GM18867 (cell line): ENCODE data around the gene SCUBE3.

Source experiments
- ATAC-seq: cut with Tn5 transposase; IDR thresholded peaks from one replicate; pipeline ENCODE4 v1.9.1; 2021; ENCODE audit warnings: mild to moderate bottlenecking, moderate library complexity; ENCODE audit not compliant: unreplicated experiment

SCUBE3 gene

DNA sequence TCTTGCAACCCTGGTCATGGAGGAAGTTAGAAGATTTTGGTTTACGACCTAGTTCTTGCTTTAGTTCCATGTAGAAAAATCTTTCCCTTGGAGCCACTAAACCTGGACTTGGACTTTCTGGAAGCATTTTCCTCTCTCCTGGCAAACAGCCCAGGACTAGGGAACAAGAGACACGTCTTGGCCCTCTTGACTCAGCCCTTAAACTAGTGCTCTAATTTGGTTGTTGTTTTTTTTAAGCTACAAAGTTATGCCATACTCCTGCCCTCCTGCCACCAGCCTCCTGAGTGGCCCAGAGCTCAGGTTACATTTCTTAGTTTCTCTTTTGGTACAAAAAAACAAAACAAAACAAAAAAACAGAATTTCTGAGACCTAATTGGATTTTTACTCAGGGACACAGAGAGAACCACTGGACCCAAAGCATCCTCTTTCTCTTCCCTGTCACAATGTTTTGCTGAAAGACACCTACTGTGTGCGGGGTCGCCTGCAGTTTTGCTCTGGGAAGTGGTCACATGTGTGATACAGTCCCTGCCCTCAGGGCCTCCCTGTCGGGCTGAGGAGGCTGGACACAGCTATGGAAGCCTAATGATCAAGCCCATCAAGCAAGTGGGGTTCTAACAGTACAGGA, 32.3 kb upstream of the SCUBE3 start:
- no peak for ATAC-seq

DNA sequence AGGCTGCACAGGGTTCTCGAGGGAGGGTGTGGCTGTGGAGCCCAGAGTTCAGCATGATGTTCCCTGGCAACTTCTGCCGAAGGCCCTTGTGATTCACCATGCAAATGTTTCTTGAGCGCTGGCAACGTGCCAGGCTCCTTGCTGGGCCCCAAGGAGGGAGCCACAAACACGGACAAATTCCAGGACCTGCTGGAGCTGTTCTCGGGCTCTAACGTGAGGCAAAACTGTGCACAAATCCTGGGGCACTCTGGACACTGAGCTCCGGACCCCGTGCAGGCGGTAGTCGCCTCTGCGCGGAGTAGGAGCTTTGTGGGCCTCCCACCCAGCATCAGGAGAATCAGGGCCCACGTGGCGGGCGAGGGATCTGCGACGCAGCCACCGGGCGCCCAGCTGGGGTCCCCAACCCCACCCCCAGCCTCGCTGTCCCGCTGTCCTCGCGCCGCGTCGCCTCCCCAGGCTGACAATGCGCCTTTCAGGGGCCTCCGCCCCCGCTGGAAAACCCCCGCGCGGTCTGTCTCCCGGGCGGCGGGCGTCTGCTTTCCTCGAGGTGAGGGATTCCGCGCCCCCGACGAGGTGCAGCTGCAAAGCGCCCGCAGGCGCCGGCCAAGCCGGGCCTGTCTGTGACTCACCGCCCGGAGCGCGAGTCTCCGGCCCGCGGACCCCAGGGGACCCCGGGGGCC, 31.7 kb upstream of the SCUBE3 start:
- ATAC-seq, result no peak

DNA sequence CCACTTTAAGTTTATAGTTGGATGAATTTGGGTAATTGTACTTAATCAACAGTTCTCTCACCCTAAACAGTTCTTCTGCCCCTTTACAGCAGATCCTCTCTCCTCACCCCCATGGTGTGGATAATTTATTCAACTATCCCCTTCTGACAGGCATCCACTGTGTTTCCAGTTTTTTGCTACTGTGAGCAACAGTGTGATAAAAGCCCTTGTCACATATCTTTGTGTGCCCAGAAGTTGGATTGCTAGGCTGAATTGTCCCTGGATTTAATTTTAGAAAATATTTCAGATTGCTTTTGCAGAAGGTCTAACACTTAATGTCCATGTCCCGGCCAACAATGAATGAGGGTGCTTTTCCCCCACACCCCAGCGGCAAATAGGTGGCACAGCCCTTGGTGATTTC, 30.5 kb upstream of the SCUBE3 start:
- ATAC-seq, result no peak

DNA sequence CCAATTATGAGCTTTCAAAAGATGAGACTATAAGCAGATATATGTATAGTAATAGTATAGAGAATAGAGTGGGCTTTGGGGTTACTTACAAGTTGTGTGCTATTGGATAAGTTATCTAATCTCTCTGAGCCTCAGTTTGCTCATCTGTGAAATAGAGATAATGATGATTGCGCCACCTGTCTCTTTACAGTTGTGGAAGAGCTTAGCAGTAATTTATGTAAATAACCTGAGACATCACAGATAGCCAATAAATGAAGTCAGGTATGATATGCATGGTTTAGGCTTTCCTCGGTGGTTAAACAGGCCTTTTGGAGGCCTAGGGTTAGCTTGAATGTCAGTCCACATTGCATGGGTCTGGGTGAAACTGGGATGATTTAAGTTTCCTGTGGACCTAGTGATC, 29.8 kb upstream of the SCUBE3 start:
- no peak for ATAC-seq

DNA sequence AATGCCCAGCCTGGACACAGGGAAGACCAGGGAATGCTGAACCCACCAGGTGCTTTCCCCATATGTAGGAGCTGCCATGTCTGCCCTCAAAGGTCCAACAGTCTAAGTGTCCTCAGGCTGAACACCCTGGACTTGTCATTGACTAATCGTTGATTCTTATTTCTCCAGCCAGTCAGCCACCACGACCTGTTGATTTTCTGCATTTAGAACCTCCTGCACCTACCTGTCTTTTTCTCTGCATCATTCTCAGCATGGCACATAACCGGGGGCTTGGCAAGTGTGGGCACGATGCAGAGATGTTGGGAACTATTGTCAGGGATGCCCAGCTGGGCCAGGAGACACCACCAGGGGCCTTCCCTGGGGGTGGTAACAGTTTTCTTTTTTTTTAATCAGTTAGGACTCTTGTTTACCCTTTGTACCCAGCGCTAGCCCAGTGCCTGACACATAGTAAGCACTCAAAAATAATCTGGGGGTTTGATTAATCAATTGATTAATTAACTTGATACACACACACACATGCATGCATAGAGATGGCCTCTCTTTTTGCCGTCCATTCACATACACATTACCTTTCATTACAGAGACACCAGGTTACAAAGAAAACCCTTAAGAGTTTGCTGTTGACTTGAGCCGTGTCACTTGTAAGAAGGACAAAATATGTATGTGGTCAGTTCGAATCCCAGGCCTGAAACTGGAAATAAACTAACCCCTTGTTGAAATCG, 29.0 kb upstream of the SCUBE3 start:
- ATAC-seq, result no peak

DNA sequence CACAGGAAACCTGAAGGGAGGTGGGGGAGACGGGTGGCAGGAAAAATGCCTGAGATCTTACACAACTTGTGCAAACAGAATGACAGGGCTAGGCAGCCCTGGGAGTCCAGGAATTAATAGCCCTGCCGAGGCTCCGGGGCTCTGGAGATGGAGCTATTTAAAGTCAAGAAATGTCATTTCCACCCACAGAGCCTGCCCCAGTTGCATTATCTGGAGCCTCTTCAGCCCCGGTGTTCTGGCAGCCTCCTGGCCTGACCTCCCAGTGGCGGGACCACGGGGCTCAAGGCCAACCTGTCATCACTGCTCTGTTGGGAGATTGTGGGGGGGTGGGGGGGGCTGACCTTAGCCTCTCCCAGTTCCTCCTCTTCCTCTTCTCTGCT, 28.5 kb upstream of the SCUBE3 start:
- ATAC-seq, result no peak

DNA sequence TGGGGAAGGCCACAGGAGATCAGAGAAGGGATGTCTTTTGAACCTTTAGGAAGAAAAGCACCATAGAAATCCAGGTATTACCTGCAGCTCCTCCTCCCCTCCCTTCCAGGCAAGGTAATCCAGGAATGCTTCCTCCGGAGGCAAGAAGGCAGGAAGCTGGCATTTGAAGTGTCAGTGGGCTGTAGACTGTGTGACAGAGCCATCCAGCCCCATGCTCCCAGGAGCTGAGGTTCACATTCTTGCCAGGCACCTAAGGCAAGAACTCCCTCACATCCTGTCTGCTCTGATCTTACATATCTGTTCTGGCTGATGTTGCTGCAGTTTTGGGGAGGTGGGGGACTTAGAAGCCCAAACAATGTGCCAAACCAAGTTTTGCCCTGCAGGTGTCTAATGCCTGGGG, 27.8 kb upstream of the SCUBE3 start:
- no peak for ATAC-seq

DNA sequence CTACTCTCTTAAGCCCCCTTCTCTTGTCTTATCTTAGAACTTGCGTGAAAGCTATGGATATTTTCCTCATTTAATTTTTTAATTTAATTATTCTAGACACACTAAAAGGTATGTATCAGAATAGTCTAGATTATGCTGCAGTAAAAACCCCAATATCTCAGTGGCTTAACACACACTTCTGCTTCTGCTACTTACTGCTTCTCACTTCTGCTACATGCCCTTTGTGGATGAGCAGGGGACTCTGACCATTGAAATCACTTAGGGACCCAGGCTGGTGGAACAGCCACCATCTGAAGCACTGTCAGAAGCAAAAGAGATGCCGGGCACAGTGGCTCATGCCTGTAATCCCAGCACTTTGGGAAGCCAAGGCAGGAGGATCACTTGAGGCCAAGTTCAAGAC, 27.2 kb upstream of the SCUBE3 start:
- no peak for ATAC-seq

DNA sequence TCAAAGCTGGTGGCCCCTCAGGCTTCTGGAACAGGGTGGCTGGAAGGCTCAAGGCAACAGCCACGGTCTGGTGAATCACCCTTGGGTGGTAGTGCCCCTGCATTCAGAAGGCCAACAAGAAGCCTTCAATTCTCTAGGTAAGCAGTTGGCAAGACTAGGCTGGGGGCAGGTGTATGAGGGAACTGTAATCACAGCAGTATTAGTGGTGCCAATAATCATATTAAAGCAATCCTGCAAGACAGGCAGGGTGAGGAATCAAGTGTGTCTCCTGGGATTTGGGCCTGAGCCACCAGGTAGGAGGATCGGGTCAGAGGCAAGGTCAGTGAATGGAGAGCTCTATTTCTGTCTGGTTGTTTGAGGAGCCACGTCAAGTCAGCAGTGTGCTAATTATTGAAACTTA, 24.9 kb upstream of the SCUBE3 start:
- no peak for ATAC-seq

DNA sequence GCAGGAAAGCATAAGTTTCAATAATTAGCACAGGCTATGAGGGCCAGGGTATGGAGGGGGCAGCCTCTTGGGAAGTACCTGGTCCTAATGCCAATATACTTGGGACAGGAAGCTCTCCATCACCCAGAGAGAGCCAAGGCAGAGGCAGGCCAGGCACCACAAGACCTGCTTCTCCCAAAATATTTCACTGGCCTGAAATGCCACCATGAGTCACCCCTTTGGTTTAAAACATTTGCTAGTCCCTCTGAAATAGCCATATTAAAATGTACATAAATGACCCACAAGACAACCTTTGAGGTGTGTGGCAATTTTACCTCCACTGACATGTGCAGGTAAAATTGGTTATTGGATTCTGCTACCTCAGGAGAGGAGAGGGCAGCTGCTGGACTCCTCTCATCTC, 23.4 kb upstream of the SCUBE3 start:
- no peak for ATAC-seq

DNA sequence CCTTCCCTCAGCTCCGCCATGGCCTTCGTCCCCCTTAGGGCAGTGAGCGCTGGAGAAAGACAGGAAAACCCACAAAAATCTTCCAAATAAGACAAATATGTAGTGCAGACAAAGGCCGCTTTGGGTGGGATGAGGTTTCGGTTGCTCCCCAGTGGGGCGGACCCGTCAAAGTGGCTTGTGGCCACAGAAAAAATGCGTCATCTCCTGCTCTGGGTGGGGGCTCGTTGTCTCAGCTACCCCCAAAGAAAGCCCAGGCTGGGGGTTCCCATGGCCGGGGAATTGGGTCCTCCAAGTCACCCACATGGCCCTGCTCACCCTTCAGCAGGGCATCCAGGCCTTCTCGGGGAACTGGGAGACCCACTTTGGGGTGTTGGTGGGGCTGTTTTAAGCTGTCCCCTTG, 21.9 kb upstream of the SCUBE3 start:
- ATAC-seq, result no peak

DNA sequence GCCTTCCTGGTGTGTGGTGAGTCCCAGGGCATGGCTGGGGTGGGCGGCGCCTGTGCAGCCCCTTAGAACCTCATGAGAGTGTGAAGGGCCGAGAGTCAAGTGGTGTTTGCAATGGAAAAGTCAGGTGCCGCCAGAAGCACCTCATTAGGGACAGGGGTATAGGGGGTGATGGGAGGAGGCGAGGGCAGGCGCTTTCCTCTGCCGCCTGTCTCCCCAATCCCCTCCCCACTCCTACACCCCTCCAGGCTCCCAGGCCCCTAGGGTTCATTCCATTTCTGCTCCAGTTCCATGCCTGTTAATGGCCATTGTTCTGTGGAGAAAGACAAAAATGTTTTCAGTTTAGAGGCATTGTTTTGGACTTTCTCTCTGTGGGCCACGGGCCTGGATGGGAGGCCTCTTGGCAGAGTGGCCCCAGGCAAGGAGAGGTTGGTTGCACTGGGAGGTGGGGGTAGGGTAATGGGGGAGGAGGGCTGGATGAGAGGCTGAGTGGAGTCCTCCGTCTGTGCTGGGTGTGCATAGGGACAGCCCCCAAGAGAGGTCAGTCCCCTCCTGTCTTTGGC, 21.4 kb upstream of the SCUBE3 start:
- ATAC-seq, result no peak

DNA sequence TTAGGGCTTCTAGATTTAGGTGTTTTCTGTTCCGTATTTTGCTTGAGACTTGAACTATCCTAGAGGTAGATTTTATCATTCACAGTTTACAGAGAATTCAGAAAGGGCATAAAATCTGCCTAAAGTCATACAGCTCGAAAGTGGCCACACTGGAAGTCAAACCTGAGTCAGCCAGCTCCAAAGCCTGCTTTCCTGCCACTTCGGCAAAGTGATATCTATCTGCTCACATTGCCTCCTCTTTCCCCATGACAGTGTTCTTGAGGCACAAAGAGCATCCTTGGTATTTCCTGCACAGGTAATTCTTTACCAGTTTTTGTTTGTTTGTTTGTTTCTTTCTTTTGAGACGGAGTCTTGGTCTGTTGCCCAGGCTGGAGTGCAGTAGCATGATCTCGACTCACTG, 19.4 kb upstream of the SCUBE3 start:
- ATAC-seq, result no peak

DNA sequence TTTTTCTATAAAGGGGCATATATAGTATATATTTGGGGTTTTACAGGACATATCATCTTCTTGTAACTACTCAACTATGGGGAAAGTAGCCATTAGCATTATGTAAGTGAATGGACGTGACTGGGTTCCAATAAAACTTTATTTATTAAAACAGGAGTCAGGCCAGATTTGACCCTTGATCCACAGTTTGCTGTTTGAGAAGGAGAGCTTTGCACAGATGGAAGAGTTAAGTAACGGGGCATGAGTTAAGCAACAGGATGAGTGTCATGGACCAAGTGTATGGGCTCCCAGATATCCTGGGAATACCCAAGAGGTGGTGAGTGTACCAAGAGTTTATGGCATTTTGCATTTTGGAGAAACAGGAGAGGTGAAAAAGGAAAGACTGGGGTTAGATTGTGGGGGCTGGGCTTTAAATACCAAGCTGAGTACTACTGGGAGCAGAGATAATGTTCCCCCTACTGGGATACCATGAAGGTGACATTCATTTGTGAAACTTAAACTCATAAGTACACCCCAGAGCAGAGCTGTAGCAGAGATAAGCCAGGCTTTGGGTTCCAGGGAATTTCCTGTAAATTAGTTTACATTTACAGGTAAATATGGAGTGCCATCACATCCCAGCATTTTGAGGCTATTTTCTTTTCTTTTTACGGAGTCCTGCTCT, 18.5 kb upstream of the SCUBE3 start:
- ATAC-seq, result no peak

DNA sequence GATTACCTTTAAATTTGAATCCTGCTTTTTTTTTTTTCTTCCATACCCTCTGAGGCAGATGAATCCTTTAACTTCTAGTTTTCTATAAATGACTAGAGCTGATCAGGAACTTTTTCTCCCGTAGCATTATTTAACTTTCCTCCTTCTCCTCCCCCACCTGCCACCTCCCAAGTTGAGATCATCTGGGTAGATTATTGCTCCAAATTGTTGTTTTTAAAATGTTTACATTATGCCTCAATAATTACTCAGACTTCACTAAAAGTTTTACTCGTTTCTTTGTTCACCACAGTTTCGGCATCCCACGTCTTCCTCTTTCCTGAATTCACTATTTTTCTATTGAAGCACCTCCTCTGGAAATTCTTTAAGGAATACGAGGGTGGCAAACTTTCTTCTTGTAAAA, 16.6 kb upstream of the SCUBE3 start:
- no peak for ATAC-seq

DNA sequence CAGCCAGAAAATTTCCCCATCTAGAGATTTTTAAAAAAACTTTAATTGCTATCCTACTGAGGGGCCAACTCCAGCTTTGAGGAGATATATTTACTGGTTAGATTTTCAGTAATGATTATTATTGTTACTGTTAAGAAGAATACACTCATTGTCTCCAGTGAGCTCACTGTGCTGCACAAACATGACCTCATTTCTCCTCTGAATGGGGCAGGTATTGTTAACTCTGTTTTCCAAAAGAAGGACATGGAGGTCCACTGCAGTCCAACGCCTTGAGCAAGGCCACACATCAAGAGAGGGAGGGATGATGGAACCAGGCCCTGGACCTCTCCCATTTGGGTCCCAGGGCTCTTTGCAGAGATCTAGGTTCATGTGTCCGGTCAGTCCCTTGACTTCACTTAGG, 13.9 kb upstream of the SCUBE3 start:
- ATAC-seq, result no peak

DNA sequence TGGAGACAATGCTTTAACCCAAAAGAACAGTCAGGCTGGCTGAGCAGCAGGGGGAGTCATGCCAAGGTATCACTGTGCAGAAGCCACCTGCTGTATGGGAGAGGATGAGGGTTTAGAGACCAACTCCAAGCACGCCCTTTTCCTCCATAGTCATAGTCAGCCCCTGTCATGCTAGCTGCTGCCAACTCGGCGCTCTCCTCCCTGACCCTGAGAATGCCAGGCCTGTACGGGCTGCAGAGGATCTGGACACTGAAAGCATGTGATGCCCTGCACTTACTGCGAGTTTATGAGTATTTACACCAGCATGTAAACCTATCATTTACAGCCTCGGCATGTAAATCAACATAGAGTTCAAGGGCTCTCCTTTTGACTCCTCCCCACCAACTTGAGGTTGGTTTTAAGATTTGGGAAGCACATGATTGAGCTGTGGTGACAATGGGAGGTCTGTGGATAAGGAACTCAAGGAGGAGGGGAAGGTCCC, 11.7 kb upstream of the SCUBE3 start:
- ATAC-seq, result no peak

DNA sequence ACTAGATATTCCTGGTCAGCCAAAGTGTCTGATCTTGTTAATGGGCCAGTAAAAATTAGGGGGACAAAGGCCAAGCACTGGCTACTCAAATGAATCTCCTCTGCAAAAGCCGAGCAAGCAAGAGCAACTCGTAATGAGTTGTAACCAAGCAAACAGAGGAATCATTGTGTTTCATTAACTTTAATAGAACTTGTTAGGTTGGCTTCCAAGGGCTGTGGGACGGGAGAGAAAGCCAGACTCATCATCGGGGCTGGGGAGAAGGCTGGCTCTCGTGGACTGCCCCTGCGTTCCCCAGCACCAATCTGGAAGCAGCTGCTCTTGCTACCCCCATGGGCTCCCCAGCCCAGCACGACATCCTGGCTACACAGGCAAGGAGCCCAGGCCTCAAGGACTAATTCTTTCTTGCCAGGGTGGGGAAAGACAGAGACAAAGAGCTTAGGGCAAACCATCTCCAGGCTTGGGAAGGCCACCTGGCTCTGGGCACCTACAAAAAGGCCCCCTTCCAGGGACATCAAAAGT, 10.5 kb upstream of the SCUBE3 start:
- ATAC-seq, result no peak

DNA sequence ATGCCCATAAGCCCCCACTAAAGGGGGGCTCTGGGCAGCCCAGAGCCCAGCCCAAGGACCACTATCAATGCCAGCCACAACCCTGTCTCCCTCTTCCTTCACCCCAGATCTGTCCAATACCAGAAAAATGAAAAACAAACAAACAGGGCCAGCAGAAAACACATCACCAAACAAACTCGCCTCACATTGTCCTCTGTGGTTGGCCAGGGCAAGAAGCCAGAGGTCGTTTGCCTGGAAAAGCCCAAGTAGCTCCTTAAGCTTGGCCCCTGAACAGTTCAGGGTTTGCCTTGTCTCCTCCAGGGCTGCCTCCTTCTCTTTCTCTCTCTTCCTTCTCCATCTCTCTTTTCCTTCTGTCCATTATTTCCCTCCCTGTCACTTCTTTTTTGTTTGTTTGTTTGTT, 10.1 kb upstream of the SCUBE3 start:
- ATAC-seq, result no peak

DNA sequence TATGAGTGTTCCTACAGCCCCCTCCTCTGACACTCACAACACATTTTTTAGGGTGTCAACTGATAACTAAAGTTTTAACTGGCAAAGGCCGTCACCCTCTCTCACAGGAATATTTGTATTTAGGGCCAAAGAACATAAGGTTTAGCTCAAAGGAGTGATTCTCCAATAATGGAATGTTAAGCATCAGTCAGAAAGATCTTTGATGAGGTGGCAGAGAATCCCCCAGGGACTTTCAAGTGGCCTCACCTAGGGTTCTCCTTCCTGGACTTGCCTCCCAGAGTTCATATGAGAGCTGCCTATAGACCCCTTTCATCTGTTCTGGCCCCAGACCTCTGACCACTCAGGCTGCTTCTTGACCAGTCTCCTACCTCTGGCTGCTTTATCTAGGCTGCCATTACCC, 7.4 kb upstream of the SCUBE3 start:
- ATAC-seq, result no peak

DNA sequence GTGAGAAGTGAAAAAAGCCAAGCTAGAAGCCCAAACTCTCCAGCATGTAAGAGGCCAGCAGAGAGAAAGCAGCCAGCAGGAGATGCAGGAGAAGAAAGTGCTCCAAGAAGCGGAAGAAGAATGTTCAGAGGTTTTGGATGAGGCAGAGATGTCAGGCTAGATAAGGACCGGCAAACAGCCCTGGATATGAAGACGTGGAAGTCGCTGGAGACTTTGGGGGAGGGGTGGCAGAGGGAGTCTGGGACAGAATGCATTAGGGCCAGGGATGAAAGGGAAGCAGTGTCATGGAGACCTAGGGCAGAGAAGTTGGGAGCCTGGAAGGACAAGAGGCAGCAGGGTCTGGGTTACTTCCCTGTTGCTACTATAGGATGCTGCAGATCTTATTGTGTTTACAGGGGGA, 5.3 kb upstream of the SCUBE3 start:
- no peak for ATAC-seq
